ENCODE results near the gene MACROD1.

- TF ChIP-seq EZH2 (IDR thresholded peaks at IDR 0.05; ENCODE audit: low read length) (no peak), CTCF (optimal IDR thresholded peaks at IDR 0.05 in 1 of 3, IDR thresholded peaks at IDR 0.05 in 1 of 3, conservative IDR thresholded peaks at IDR 0.05 in 1 of 3; ENCODE audit: extremely low read depth in 1 of 3, insufficient read depth in 2 of 3, low read length in 3 of 3) (no peak)
Measured at GRCh38 chr11:64001484-64002420, 164.2 kb downstream of the MACROD1 start.

Measured in keratinocyte (primary cell).